Lung microvascular endothelial cell (primary cell): ENCODE data around the gene ADK. TPM values are rescaled to one million over a fixed set of nuclear protein-coding genes. Genes with fewer than 3 reads are reported as not detected.
"Not testable (repeated sequence)": the region's sequence is repeated elsewhere in the genome, so short reads cannot be mapped to it uniquely, and the experiment has no call there.

Source experiments
- DNase-seq, 2 donors: peaks; one replicate each; pipeline versions ENCODE4 v3.0.0 to v3.0.0-alpha.2; 2010; ENCODE audit warnings: low read depth in 2 of 2
- total RNA-seq: library from RNA; depleted of rRNA; stranded (reverse); fragments of >200 nt; gene quantifications from 2 replicates; pipeline ENCODE4 v1.2.1, GENCODE V29; 2014

ADK gene
- total RNA-seq, 1 donor from 2014 or later, result 6.2 TPM

- DNase-seq, result no peak
These were observed 192.8 kb downstream of the ADK start for GRCh38 chr10:74343804-74344203.

- DNase-seq, result no peak
These were observed 193.3 kb downstream of the ADK start for GRCh38 chr10:74344306-74344705.

GRCh38 chr10:74347522-74347921 is 196.5 kb downstream of the ADK start:
- DNase-seq, result no peak

- not testable (repeated sequence) for DNase-seq
These were observed 202.0 kb downstream of the ADK start for GRCh38 chr10:74353021-74353420.

GRCh38 chr10:74361678-74362077 is 210.7 kb downstream of the ADK start:
- no peak for DNase-seq

GRCh38 chr10:74363727-74364126 is 212.7 kb downstream of the ADK start:
- DNase-seq, result no peak

GRCh38 chr10:74365109-74365508 is 214.1 kb downstream of the ADK start:
- DNase-seq, result no peak

GRCh38 chr10:74371696-74372095 is 220.7 kb downstream of the ADK start:
- DNase-seq, result no peak

- DNase-seq, result no peak
These were observed 222.0 kb downstream of the ADK start for GRCh38 chr10:74373059-74373458.

- peak in 1 of 2 donors; percentile 78 for DNase-seq
These were observed 226.5 kb downstream of the ADK start for GRCh38 chr10:74377476-74377875.

GRCh38 chr10:74379474-74379873 is 228.5 kb downstream of the ADK start:
- no peak for DNase-seq

- peak in 1 of 2 donors; percentile 46 for DNase-seq
These were observed 229.8 kb downstream of the ADK start for GRCh38 chr10:74380795-74381194.

GRCh38 chr10:74381291-74381853 is 230.4 kb downstream of the ADK start:
- no peak for DNase-seq

GRCh38 chr10:74382663-74383062 is 231.6 kb downstream of the ADK start:
- no peak for DNase-seq

GRCh38 chr10:74383642-74384041 is 232.6 kb downstream of the ADK start:
- no peak for DNase-seq

GRCh38 chr10:74384615-74385183 is 233.7 kb downstream of the ADK start:
- DNase-seq, result no peak

- DNase-seq, result no peak
These were observed 237.8 kb downstream of the ADK start for GRCh38 chr10:74388801-74389200.

- DNase-seq, result peak; percentile 60 to 70
These were observed 240.8 kb downstream of the ADK start for GRCh38 chr10:74391786-74392185.

- no peak for DNase-seq
These were observed 243.5 kb downstream of the ADK start for GRCh38 chr10:74394416-74394969.

- no peak for DNase-seq
These were observed 249.2 kb downstream of the ADK start for GRCh38 chr10:74400186-74400585.

GRCh38 chr10:74406006-74406405 is 255.0 kb downstream of the ADK start:
- DNase-seq, result peak; percentile 39 to 45

- no peak for DNase-seq
These were observed 264.3 kb downstream of the ADK start for GRCh38 chr10:74415146-74415839.

GRCh38 chr10:74417397-74417796 is 266.4 kb downstream of the ADK start:
- no peak for DNase-seq
